ENCODE measurements around the gene PSPN.
"Not testable (repeated sequence)": the region's sequence is repeated elsewhere in the genome, so short reads cannot be mapped to it uniquely, and the experiment has no call there.

Gene PSPN

GRCh38 chr19:6413721-6414643 lies 38.2 kb upstream of the PSPN start:
- Mint-ChIP-seq H3K27me3 (no peaks in the 10 kb centered on the region), H3K9me3 (no peaks in the 10 kb centered on the region), H3K27ac (peak overlapping the region in 1 of 2 donors; percentile 46), H3K4me1 (ENCODE audit: low read depth in 2 of 2) (no peaks in the 10 kb centered on the region), H3K4me3 (no peak overlapping the region), H3K36me3 (ENCODE audit: insufficient read depth) (peaks cover 52% of the 10 kb centered on the region)
- no peak for DNase-seq
- ATAC-seq (replicated peaks), result no peak

- H3K4me3 Mint-ChIP-seq, result no peak overlapping the region
- ATAC-seq (replicated peaks), result no peak
- H3K36me3 Mint-ChIP-seq (ENCODE audit: insufficient read depth), result peaks cover 46% of the 10 kb centered on the region
- H3K27ac Mint-ChIP-seq, result no peak overlapping the region
- DNase-seq, result no peak
- H3K27me3 Mint-ChIP-seq, result no peaks in the 10 kb centered on the region
- H3K9me3 Mint-ChIP-seq, result no peaks in the 10 kb centered on the region
- H3K4me1 Mint-ChIP-seq (ENCODE audit: low read depth in 2 of 2), result no peaks in the 10 kb centered on the region
These were observed 37.6 kb upstream of the PSPN start for GRCh38 chr19:6413291-6413690.

DNA sequence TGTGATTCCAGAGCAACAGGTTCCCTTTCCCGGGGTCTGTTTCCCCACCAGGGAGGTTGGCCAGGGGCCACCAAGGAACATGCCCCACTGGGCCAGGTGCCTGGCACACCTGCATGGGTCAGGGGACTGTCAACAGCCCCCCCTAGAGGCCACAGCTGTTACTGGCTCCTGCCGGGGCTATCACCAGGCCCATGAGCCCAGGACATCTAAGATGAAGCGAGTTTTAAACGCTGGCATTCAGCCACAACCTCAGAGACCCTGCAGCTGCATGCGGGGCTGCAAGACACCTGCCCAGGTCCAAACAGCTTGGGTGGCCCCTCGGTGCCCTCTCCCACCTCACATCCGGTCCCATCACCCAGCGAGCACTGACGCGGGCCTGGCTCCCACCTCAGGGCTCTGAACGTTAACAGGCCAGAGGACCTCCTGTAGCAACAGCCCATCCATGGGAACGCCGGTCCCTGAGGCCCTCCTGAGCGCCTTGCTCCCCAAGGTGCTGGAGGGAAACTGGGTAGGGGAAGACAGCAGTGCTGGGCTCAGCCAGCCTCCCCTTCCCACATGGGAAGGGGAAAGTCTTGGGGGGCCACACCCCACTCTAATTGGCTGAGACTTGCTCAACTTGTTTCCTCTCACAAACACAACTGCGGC lies 36.8 kb upstream of the PSPN start:
- H3K36me3 Mint-ChIP-seq (ENCODE audit: insufficient read depth), result peaks cover 46% of the 10 kb centered on the region
- DNase-seq, result peak; percentile 25 to 44 (median 35)
- H3K4me3 Mint-ChIP-seq, result no peak overlapping the region
- no peaks in the 10 kb centered on the region for H3K27me3 Mint-ChIP-seq
- H3K27ac Mint-ChIP-seq, result no peak overlapping the region
- ATAC-seq (replicated peaks), result peak; percentile 78
- H3K9me3 Mint-ChIP-seq, result no peaks in the 10 kb centered on the region
- H3K4me1 Mint-ChIP-seq (ENCODE audit: low read depth in 2 of 2), result no peaks in the 10 kb centered on the region

DNA sequence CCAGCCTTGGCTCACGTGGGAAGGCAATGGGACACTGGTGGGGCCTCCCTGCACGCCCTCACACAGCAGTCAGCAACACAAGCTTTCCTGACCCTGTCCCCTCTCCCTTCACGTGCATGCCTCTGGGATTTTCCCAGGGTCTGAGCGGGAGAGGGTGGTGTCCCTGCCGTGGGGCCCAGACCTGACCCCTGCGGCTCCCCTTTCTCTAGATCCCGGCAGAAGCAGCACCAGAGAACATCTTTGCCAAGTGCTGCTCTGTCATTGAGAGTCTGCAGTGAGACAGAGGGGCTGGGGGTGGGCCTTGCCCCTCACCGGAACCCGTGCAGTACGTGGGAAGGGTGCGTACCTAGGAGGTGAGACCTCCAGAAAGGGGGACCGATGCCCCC lies 36.3 kb upstream of the PSPN start:
- no peak for ATAC-seq (replicated peaks)
- no peaks in the 10 kb centered on the region for H3K4me1 Mint-ChIP-seq (ENCODE audit: low read depth in 2 of 2)
- H3K27ac Mint-ChIP-seq, result no peak overlapping the region
- no peak for DNase-seq
- peaks cover 43% of the 10 kb centered on the region for H3K36me3 Mint-ChIP-seq (ENCODE audit: insufficient read depth)
- no peaks in the 10 kb centered on the region for H3K9me3 Mint-ChIP-seq
- H3K4me3 Mint-ChIP-seq, result no peak overlapping the region
- no peaks in the 10 kb centered on the region for H3K27me3 Mint-ChIP-seq

DNA sequence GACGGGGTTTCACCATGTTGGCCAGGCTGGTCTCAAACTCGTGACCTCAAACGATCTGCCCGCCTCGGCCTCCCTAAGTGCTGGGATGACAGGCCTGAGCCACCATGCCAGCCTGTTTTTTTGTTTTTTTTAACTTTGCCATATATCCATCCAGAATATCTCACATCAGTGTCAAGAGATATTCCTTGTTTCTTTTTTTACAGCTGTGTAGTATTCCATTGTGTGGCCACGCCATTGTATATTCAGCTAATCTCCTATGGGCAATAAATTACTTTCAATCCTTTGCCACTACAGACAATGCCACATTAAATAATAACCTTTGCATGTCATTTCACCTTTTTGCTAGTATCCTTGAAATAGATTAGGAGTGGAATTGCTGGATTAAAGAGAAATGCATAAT lies 33.6 kb upstream of the PSPN start:
- no peaks in the 10 kb centered on the region for H3K27me3 Mint-ChIP-seq
- peaks cover 19% of the 10 kb centered on the region for H3K36me3 Mint-ChIP-seq (ENCODE audit: insufficient read depth)
- no peaks in the 10 kb centered on the region for H3K4me1 Mint-ChIP-seq (ENCODE audit: low read depth in 2 of 2)

GRCh38 chr19:6406401-6406800 lies 30.7 kb upstream of the PSPN start:
- no peaks in the 10 kb centered on the region for H3K27me3 Mint-ChIP-seq
- no peaks in the 10 kb centered on the region for H3K9me3 Mint-ChIP-seq

More for the DNA sequence above, 33.6 kb upstream of the PSPN start:
- DNase-seq, result no peak
- Mint-ChIP-seq H3K9me3 (no peaks in the 10 kb centered on the region), H3K27ac (no peak overlapping the region), H3K4me3 (no peak overlapping the region)
- ATAC-seq (replicated peaks), result no peak

DNA sequence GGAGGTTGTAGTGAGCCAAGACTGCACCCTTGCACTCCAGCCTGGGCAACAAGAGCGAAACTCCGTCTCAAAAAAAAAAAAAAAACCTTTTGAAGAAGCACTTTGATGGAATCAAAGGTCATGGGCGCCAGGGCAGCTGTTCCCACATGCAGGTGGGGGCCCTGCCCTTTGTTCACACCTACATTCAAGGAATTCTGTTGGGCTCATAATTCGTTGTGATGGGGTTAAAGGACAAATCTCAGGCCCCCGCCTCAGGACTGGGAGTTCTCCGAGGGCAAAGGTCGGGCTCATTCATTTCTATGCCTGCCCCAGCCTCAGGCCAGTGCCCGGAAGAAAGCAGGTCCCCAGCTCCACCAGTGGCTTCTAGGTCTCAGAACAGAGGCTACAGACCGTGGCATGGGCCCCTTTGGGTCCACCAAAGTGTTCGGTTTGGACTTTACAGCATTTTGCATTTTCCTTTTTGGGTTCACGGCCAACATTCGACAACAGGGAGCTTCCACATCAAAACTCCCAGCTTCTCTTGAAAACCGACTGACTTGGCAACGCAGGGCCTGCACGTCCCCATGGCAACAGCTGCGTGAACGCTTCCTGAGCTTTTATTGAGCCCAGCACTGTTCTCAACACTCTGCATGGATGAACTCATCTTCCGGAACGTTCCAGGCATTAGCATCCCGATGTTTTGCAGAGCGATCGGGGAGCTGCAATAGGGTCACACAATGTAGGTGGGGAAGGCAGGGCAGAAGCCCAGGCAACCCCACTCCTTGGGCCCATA lies 27.3 kb upstream of the PSPN start:
- no peaks in the 10 kb centered on the region for H3K4me1 Mint-ChIP-seq (ENCODE audit: low read depth in 2 of 2)
- H3K27me3 Mint-ChIP-seq, result no peaks in the 10 kb centered on the region
- H3K27ac Mint-ChIP-seq, result no peak overlapping the region
- DNase-seq, result no peak
- H3K9me3 Mint-ChIP-seq, result no peaks in the 10 kb centered on the region
- no peak overlapping the region for H3K4me3 Mint-ChIP-seq
- no peak for ATAC-seq (replicated peaks)
- no peaks in the 10 kb centered on the region for H3K36me3 Mint-ChIP-seq (ENCODE audit: insufficient read depth)

More at GRCh38 chr19:6406401-6406800, 30.7 kb upstream of the PSPN start:
- DNase-seq, result no peak
- Mint-ChIP-seq H3K27ac (no peak overlapping the region), H3K4me1 (ENCODE audit: low read depth in 2 of 2) (no peaks in the 10 kb centered on the region), H3K36me3 (ENCODE audit: insufficient read depth) (peaks cover 7% of the 10 kb centered on the region), H3K4me3 (no peak overlapping the region)
- ATAC-seq (replicated peaks), result no peak

GRCh38 chr19:6402058-6402457 lies 26.3 kb upstream of the PSPN start:
- Mint-ChIP-seq H3K9me3 (no peaks in the 10 kb centered on the region), H3K27ac (no peak overlapping the region), H3K4me3 (no peak overlapping the region), H3K36me3 (ENCODE audit: insufficient read depth) (no peaks in the 10 kb centered on the region), H3K4me1 (ENCODE audit: low read depth in 2 of 2) (no peaks in the 10 kb centered on the region), H3K27me3 (no peaks in the 10 kb centered on the region)
- DNase-seq (no peak), ATAC-seq (replicated peaks) (no peak)

DNA sequence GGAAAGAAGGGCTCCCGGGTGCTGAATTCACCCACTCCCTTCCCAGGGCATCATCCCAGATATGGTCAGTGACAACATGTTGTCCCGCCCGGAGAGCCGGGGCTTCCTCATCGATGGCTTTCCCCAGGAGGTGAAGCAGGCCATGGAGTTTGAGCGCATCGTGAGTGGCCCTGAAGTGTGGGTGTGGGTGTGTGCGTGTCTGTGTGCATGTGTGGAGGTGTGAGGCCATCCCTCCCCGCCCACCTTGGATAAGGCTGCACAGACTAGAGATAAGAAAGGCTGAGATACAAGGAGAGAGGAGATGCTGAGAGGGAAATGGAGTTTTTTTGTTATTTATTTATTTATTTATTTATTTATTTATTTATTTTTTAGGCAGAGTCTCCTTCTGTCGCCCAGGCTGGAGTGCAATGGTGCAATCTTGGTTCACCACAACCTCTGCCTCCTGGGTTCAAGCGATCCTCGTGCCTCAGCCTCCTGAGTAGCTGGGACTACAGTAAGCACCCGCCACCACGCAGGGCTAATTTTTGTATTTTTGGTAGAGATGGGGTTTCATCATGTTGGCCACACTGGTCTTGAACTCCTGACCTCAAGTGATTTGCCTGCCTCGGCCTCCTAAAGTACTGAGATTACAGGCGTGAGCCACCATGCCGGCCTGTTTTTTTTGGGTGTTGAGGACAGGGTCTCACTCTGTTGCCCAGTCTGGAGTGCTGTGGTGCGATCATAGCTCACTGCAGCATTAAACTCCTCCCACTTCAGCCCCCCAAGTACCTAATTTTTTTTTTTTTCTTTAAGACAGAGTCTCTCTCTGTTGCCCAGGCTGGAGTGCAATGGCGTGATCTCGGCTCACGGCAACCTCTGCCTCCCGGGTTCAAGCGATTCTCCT lies 24.6 kb upstream of the PSPN start:
- ATAC-seq (replicated peaks); H3K27ac Mint-ChIP-seq; DNase-seq; H3K36me3 Mint-ChIP-seq (ENCODE audit: insufficient read depth); H3K4me1 Mint-ChIP-seq (ENCODE audit: low read depth in 2 of 2); H3K4me3 Mint-ChIP-seq; H3K9me3 Mint-ChIP-seq; H3K27me3 Mint-ChIP-seq: not testable (repeated sequence)

- Mint-ChIP-seq H3K4me3 (no peak overlapping the region), H3K4me1 (ENCODE audit: low read depth in 2 of 2) (peaks cover 17 to 23% of the 10 kb centered on the region in 2 donors), H3K36me3 (ENCODE audit: insufficient read depth) (peaks cover 23% of the 10 kb centered on the region), H3K27me3 (no peaks in the 10 kb centered on the region), H3K9me3 (no peaks in the 10 kb centered on the region), H3K27ac (no peak overlapping the region)
- ATAC-seq (replicated peaks) (no peak), DNase-seq (no peak)
These were observed 20.6 kb upstream of the PSPN start for GRCh38 chr19:6396305-6396704.

- DNase-seq (no peak), ATAC-seq (replicated peaks) (no peak)
- H3K9me3 Mint-ChIP-seq, result no peaks in the 10 kb centered on the region
- H3K4me3 Mint-ChIP-seq, result peak overlapping the region; percentile 94 to 95
- H3K4me1 Mint-ChIP-seq (ENCODE audit: low read depth in 2 of 2), result peaks cover 21 to 27% of the 10 kb centered on the region in 2 donors
- H3K27ac Mint-ChIP-seq, result no peak overlapping the region
- H3K27me3 Mint-ChIP-seq, result no peaks in the 10 kb centered on the region
- peaks cover 38% of the 10 kb centered on the region for H3K36me3 Mint-ChIP-seq (ENCODE audit: insufficient read depth)
These were observed 19.1 kb upstream of the PSPN start for GRCh38 chr19:6394831-6395230.

GRCh38 chr19:6393983-6394412 lies 18.3 kb upstream of the PSPN start:
- Mint-ChIP-seq H3K9me3 (no peaks in the 10 kb centered on the region), H3K4me1 (ENCODE audit: low read depth in 2 of 2) (peaks cover 21 to 27% of the 10 kb centered on the region in 2 donors), H3K4me3 (peak overlapping the region; percentile 94 to 95), H3K36me3 (ENCODE audit: insufficient read depth) (peaks cover 45% of the 10 kb centered on the region), H3K27me3 (no peaks in the 10 kb centered on the region), H3K27ac (peak overlapping the region; percentile 96 to 99)
- no peak for DNase-seq
- ATAC-seq (replicated peaks), result no peak

Data from effector memory CD8-positive, alpha-beta T cell (primary cell).